Esophagus squamous epithelium (tissue), 4 donors: ENCODE data around the gene CCNE1.

ENCODE experiments used
- POLR2A ChIP-seq, 4 donors: fragments of 450-650 bp; IDR thresholded peaks; one replicate each; pipeline ENCODE4 v1.6.1; 2017; ENCODE audit warnings: antibody characterized with exemption in 4 of 4, mild to moderate bottlenecking in 4 of 4, moderate library complexity in 3 of 4
- TF ChIP-seq, protein P1 (sequence below), 6 experiments: fragments of 450-650 bp in 4 of 6; fragments of 200-600 bp in 2 of 6; sonication (generic) in 2 of 6; IDR thresholded peaks; one replicate each; pipeline ENCODE4 v1.5.1; 2016 to 2019; ENCODE audit warnings: antibody characterized with exemption in 6 of 6, mild to moderate bottlenecking in 4 of 6, moderate library complexity in 4 of 6

DNA sequence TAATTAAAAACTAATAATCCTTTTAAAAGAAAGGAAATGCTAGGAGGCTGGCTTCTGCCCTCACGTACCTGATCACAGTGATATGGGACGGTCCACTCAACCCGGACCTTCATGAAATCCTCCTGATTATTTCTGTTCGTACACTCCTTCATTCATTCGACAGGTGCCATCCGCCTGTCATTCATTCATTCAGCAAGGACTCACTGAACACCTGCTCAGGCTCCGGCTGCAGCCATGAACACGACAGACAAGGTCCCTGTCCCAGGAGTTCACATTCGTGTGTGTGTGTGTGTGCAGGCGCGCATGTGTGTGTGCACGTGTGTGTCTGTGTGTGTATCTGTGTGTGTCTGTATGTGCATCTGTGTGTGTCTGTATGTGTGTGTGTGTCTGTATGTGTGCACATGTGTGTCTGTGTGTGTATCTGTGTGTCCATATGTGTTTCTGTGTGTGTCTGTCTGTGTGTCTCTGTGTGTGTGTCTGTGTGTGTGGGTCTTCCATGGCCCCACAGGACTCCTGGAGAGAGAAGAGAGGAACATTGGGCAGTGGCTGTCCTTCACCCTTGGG, 28.1 kb upstream of the CCNE1 start:
- TF ChIP-seq, protein P1, sequence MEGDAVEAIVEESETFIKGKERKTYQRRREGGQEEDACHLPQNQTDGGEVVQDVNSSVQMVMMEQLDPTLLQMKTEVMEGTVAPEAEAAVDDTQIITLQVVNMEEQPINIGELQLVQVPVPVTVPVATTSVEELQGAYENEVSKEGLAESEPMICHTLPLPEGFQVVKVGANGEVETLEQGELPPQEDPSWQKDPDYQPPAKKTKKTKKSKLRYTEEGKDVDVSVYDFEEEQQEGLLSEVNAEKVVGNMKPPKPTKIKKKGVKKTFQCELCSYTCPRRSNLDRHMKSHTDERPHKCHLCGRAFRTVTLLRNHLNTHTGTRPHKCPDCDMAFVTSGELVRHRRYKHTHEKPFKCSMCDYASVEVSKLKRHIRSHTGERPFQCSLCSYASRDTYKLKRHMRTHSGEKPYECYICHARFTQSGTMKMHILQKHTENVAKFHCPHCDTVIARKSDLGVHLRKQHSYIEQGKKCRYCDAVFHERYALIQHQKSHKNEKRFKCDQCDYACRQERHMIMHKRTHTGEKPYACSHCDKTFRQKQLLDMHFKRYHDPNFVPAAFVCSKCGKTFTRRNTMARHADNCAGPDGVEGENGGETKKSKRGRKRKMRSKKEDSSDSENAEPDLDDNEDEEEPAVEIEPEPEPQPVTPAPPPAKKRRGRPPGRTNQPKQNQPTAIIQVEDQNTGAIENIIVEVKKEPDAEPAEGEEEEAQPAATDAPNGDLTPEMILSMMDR (IDR thresholded peaks at IDR 0.05), result no peak
- no peak for TF ChIP-seq POLR2A (IDR thresholded peaks at IDR 0.05)
